HL-60 (cell line): ENCODE data around the gene EFCAB8.

Experiments used
- DNase-seq, 2 experiments: peaks; one replicate each; pipeline ENCODE4 v3.0.0-alpha.2; 2010 to 2020; ENCODE audit warnings: low read depth in 1 of 2, low spot score in 1 of 2
- H3K27ac ChIP-seq: fragments of 250-450 bp; sonication (Bioruptor Pico); replicated peaks from 2 replicates; pipeline ENCODE4 v1.5.1; 2020; ENCODE audit warnings: mild to moderate bottlenecking, moderate library complexity
- H3K27me3 ChIP-seq: fragments of 250-450 bp; sonication (Bioruptor Pico); 2 replicates; pipeline ENCODE4 v1.5.1; 2021; ENCODE audit warnings: mild to moderate bottlenecking, moderate library complexity; ENCODE audit not compliant: insufficient read depth, poor library complexity, severe bottlenecking
- H3K4me3 ChIP-seq: replicated peaks from 2 replicates; pipeline ENCODE4 v1.5.1; 2011; ENCODE audit warnings: mild to moderate bottlenecking, control low read depth, low read length; ENCODE audit not compliant: insufficient read depth
- CTCF ChIP-seq: IDR thresholded peaks from one replicate; pipeline ENCODE4 v1.5.1; 2011; ENCODE audit warnings: low read length, control low read depth, inconsistent platforms; ENCODE audit not compliant: insufficient read depth
- GABPA ChIP-seq: IDR thresholded peaks from 2 replicates; pipeline ENCODE4 v1.6.1; 2012; ENCODE audit warnings: low read depth
- POLR2AphosphoS5 ChIP-seq: IDR thresholded peaks from 2 replicates; pipeline ENCODE4 v1.6.1; 2012; ENCODE audit warnings: low read depth
- REST ChIP-seq: IDR thresholded peaks from 2 replicates; pipeline ENCODE4 v1.6.1; 2012; ENCODE audit warnings: low read depth; ENCODE audit not compliant: insufficient replicate concordance
- SPI1 ChIP-seq: IDR thresholded peaks from 2 replicates; pipeline ENCODE4 v1.6.1; 2012; ENCODE audit warnings: low read depth, mild to moderate bottlenecking, borderline replicate concordance

EFCAB8 gene

DNA sequence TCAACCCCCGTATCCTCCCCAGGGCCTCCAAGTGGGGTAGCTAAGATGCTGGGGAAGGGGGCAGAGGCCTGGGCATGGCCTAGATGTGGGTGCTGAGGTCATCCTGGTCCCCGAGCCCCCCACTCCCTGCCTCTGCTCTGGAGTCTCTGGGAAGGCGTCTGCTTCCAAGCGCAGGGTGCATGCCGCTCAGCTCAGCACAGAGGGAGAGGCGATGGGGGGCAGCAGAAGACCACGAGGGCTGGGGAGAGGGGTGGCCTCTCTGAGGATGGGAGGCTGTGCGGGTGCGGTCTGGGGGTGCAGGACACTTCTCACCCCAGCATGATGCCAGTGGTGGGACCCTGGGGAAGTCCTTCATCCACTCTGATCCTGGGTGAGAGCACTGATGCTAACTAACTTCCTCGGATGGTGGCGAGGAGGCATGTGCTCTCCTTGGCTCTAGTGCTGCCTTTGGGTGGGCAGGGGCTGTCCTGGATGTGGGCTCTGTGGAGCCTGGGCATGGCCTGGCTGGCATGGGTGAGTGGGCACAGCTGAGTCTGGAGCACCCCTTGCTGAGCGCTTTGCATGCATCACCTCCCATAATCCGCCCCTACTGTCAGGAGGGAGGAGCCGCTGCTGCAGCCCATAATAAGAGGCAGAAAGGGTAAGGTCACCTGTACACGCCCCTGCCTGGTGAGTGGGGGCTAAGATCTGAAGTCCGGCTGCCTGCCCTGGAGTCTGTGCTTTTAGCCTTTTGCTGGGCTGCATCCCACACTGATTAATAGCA, 34.7 kb downstream of the EFCAB8 start:
- no peaks in the 10 kb centered on the region for H3K27me3 ChIP-seq
- no peak for DNase-seq

GRCh38 chr20:32894026-32894483, 35.3 kb downstream of the EFCAB8 start:
- DNase-seq = peak; percentile 5 to 50
- Histone ChIP-seq H3K4me3 (no peak overlapping the region), H3K27ac (no peak overlapping the region), H3K27me3 (no peaks in the 10 kb centered on the region)
- TF ChIP-seq SPI1 (no peak), CTCF (peak; percentile 48)

More for the DNA sequence above, 34.7 kb downstream of the EFCAB8 start:
- Histone ChIP-seq H3K4me3 (no peak overlapping the region), H3K27ac (no peak overlapping the region)
- TF ChIP-seq GABPA (no peak), REST (no peak), CTCF (no peak)

GRCh38 chr20:32894711-32895355, 36.1 kb downstream of the EFCAB8 start:
- peak; percentile 30 to 83 for DNase-seq
- TF ChIP-seq POLR2AphosphoS5 = no peak
- no peak for TF ChIP-seq SPI1
- no peak for TF ChIP-seq REST
- no peak for TF ChIP-seq CTCF
- TF ChIP-seq GABPA = no peak
- no peak overlapping the region for H3K27ac ChIP-seq
- no peaks in the 10 kb centered on the region for H3K27me3 ChIP-seq
- no peak overlapping the region for H3K4me3 ChIP-seq
